Neutrophil (primary cell): ENCODE data around the gene CCR5AS.

Source experiments
- H3K27ac ChIP-seq: fragments of 200-600 bp; sonication (generic); 2 replicates; pipeline ENCODE4 v1.5.1; 2016; ENCODE audit warnings: mild to moderate bottlenecking, moderate library complexity
- H3K27me3 ChIP-seq: fragments of 200-600 bp; sonication (generic); 2 replicates; pipeline ENCODE4 v1.6.0; 2016; ENCODE audit warnings: mild to moderate bottlenecking
- H3K36me3 ChIP-seq: fragments of 200-600 bp; sonication (generic); 2 replicates; pipeline ENCODE4 v1.5.1; 2017
- H3K4me1 ChIP-seq, 2 experiments: fragments of 200-600 bp in 1 of 2; sonication (generic) in 1 of 2; 1 replicate in 1 of 2; 2 replicates in 1 of 2; pipeline versions ENCODE4 v1.5.1 to v1.6.1; 2013 to 2016; ENCODE audit warnings: low read depth in 1 of 2, low read length in 1 of 2, mild to moderate bottlenecking in 1 of 2, moderate library complexity in 1 of 2; ENCODE audit not compliant: control insufficient read depth in 1 of 2, insufficient read depth in 1 of 2
- H3K4me3 ChIP-seq, 2 experiments: fragments of 200-600 bp in 1 of 2; sonication (generic) in 1 of 2; 1 replicate in 1 of 2; 2 replicates in 1 of 2; pipeline ENCODE4 v1.5.1; 2013 to 2016; ENCODE audit warnings: low read depth in 1 of 2, low read length in 1 of 2, mild to moderate bottlenecking in 1 of 2, moderate library complexity in 1 of 2
- H3K9me3 ChIP-seq: fragments of 200-600 bp; sonication (generic); 2 replicates; pipeline ENCODE4 v1.5.1; 2016
- CTCF ChIP-seq: fragments of 200-600 bp; sonication (generic); IDR thresholded peaks from 2 replicates; pipeline ENCODE4 v1.5.1; 2016; ENCODE audit warnings: antibody characterized with exemption

Gene CCR5AS

GRCh38 chr3:46375814-46376213 lies 31.1 kb downstream of the CCR5AS start:
- no peaks in the 10 kb centered on the region for H3K36me3 ChIP-seq
- H3K9me3 ChIP-seq, result no peaks in the 10 kb centered on the region
- peaks cover 5% of the 10 kb centered on the region for H3K27me3 ChIP-seq
- TF ChIP-seq CTCF, result no peak
- no peak overlapping the region for H3K4me3 ChIP-seq
- no peaks in the 10 kb centered on the region for H3K4me1 ChIP-seq
- no peak overlapping the region for H3K27ac ChIP-seq

GRCh38 chr3:46375218-46375617 lies 31.6 kb downstream of the CCR5AS start:
- Histone ChIP-seq H3K36me3 (no peaks in the 10 kb centered on the region), H3K4me1 (no peaks in the 10 kb centered on the region), H3K9me3 (no peaks in the 10 kb centered on the region), H3K4me3 (no peak overlapping the region), H3K27me3 (peaks cover 5% of the 10 kb centered on the region), H3K27ac (no peak overlapping the region)
- no peak for TF ChIP-seq CTCF

GRCh38 chr3:46374755-46375154 lies 32.1 kb downstream of the CCR5AS start:
- H3K4me3 ChIP-seq, result no peak overlapping the region
- H3K4me1 ChIP-seq, result no peaks in the 10 kb centered on the region
- TF ChIP-seq CTCF, result no peak
- H3K36me3 ChIP-seq, result no peaks in the 10 kb centered on the region
- H3K27me3 ChIP-seq, result peaks cover 5% of the 10 kb centered on the region
- H3K9me3 ChIP-seq, result no peaks in the 10 kb centered on the region
- no peak overlapping the region for H3K27ac ChIP-seq

GRCh38 chr3:46372492-46373359 lies 34.1 kb downstream of the CCR5AS start:
- Histone ChIP-seq H3K27ac (no peak overlapping the region), H3K36me3 (no peaks in the 10 kb centered on the region), H3K9me3 (no peaks in the 10 kb centered on the region), H3K4me1 (peaks cover 0 to 5% of the 10 kb centered on the region in 2 experiments), H3K27me3 (peaks cover 5% of the 10 kb centered on the region), H3K4me3 (no peak overlapping the region)
- no peak for TF ChIP-seq CTCF

- no peak overlapping the region for H3K4me3 ChIP-seq
- no peak overlapping the region for H3K27ac ChIP-seq
- no peaks in the 10 kb centered on the region for H3K36me3 ChIP-seq
- TF ChIP-seq CTCF, result no peak
- no peaks in the 10 kb centered on the region for H3K9me3 ChIP-seq
- H3K4me1 ChIP-seq, result peaks cover 0 to 5% of the 10 kb centered on the region in 2 experiments
- peaks cover 5% of the 10 kb centered on the region for H3K27me3 ChIP-seq
These were observed 35.1 kb downstream of the CCR5AS start for GRCh38 chr3:46371519-46372340.
